Dermis blood vessel endothelial cell (primary cell): ENCODE data around the gene ERVK3-1. TPM values are rescaled to one million over a fixed set of nuclear protein-coding genes. Genes with fewer than 3 reads are reported as not detected.
"Not testable (repeated sequence)": the region's sequence is repeated elsewhere in the genome, so short reads cannot be mapped to it uniquely, and the experiment has no call there.

Source experiments
- DNase-seq: peaks from one replicate; pipeline ENCODE4 v3.0.0; 2010
- total RNA-seq: library from RNA; depleted of rRNA; stranded (reverse); fragments of >200 nt; gene quantifications from 2 replicates; pipeline ENCODE4 v1.2.3, GENCODE V29; 2014

Gene ERVK3-1, protein sequence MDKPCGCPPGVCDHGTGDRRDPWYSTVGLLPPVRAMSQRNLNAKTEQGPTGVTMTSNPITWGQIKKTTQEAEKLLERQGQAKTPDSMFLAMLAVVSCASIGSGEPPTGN
- 24.1 and 31.8 TPM in 2 replicates for total RNA-seq

DNA sequence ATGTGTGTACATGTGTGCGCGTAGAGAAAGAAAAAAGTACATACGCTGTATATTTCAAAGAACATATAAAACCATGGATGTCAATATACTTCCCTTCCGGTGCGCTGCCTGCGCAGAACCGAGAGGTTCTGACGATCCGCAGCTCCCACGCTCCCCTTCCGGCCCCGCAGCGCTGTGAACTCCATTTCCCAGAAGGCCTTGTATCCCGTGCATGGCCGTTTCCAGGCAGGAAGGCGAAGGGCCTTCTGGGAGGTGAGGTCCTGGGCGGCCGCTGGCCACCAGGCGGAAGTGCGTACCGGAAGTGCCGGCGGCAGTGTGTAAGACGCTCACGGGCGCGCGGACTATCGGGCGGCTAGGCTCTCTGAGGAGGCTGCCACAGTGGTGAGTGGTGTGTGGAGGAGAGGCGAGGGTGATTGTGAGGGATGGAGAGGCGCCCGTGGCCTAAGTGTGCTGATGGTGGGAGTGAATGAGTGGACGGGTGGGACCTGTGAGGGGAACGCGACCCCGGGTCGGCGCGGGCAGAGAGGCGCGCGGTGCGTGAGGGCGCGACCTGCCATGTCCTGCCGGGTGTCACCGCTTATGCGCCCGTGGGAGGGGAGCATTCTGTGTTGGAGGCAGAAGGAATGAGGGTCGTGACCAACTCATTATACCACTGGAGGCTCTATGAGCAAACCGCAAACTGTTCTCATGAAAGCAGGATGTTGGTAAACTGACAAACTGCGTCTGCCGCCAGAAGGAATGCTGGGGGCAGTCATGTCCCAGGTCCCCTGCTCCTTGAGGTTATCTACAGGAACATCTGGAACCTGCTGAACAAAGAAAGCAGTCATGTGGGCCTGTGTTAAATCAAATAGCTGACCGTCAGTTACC, at the start of gene ERVK3-1:
TSS of gene ERVK3-1 (plus strand) at position 313 of the 867 bp plus-strand sequence. CDS start 6,792 bp downstream, outside the sequence.
- peak; percentile 99 for DNase-seq

- DNase-seq: not testable (repeated sequence)
These were observed 46.9 kb upstream of the ERVK3-1 start for GRCh38 chr19:58258259-58258658.

GRCh38 chr19:58261600-58261967, 43.6 kb upstream of the ERVK3-1 start:
- no peak for DNase-seq

DNA sequence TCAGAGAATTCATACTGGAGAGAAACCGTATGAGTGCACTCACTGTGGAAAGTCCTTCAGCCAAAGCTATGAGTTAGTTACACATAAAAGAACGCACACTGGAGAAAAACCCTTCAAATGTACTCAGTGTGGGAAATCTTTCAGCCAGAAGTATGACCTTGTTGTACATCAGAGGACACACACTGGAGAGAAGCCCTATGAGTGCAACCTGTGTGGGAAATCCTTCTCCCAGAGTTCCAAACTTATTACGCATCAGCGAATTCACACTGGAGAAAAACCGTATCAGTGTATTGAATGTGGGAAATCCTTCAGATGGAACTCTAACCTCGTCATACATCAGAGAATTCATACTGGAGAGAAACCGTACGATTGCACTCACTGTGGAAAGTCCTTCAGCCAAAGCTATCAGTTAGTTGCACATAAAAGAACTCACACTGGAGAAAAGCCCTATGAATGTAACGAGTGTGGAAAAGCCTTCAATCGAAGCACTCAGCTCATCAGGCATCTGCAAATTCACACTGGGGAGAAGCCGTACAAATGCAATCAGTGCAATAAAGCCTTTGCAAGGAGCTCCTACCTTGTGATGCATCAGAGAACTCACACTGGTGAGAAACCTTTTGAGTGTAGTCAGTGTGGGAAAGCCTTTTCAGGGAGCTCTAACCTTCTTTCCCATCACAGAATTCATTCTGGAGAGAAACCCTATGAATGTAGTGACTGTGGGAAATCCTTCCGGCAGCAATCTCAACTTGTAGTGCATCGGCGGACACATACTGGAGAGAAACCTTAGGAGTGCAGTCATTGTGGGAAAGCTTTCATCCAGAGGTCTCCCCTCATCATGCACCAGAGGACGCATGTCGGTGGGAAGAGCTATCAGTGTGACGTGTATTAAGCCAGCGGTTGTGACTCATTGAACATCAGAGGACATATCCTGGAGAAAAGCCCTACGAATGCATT, 42.9 kb upstream of the ERVK3-1 start:
- DNase-seq: no peak

- no peak for DNase-seq
These were observed 42.3 kb upstream of the ERVK3-1 start for GRCh38 chr19:58262922-58263296.

DNA sequence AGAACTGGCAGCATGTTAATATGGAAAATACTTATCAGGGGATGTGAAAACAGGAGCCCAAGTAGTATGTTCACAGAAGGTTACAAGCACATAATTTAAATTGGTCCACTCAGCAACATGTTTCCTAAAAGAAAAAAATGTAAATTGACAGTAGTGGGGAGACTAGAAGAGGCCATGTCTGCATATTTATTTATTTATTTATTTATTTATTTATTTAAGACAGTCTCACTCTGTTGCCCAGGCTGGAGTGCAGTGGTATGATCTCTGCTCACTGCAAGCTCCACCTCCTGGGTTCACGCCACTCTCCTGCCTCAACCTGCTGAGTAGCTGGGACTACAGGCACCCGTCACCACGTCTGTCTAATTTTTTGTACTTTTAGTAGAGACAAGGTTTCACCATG, 40.1 kb upstream of the ERVK3-1 start:
- DNase-seq: no peak

GRCh38 chr19:58268344-58268743, 36.8 kb upstream of the ERVK3-1 start:
- no peak for DNase-seq

DNA sequence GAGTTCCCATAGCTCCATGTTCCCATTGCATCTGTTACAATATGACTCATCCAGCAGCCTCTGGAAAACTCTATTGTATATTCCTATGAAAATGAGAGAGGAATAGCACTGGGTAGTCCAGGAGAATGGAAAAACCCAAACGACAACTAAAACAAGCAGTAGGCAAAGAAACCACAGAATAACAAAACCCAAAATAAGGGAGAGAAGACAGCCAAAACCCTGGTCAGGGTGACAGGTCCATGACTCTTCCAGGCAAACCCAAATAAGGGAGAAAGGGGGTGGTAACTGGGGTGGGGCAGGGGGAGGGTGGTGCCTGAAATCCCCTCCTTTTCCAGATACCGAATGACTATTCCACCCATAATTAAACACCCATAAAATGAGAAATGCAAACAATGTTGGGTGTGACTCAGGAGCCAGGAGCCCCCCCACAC, 30.4 kb upstream of the ERVK3-1 start:
- DNase-seq: peak; percentile 65

GRCh38 chr19:58275564-58275963, 29.6 kb upstream of the ERVK3-1 start:
- no peak for DNase-seq

- no peak for DNase-seq
These were observed 28.0 kb upstream of the ERVK3-1 start for GRCh38 chr19:58277197-58277596.

GRCh38 chr19:58277748-58278540, 27.2 kb upstream of the ERVK3-1 start:
- peak; percentile 17 for DNase-seq

GRCh38 chr19:58278541-58279041, 26.6 kb upstream of the ERVK3-1 start, which contains the start of gene ZNF8:
Gene ZNF8 (plus strand): TSS chr19:58278955. CDS start chr19:58279082, 127 bp downstream.
- DNase-seq: peak; percentile 99

GRCh38 chr19:58279042-58279924, 25.9 kb upstream of the ERVK3-1 start:
- DNase-seq: peak; percentile 81

DNA sequence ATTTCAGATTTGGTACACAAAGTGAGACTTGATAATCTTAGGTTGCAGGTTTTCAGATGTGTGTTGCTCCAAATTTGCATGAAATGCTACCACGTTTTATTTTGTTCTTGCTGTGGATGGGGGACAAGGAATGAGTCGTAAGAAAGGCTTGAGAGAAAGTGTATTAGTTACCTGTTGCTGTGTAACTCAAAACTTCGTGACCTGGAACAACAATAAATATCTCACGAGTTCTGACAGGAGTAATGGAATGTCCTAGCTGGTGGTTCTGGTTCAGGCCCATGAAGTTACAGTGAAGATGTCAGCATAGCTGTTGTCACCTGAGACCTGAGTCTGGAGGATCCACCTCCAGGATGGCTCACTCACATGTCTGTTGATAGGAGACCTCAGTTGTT, 25.3 kb upstream of the ERVK3-1 start:
- no peak for DNase-seq

DNA sequence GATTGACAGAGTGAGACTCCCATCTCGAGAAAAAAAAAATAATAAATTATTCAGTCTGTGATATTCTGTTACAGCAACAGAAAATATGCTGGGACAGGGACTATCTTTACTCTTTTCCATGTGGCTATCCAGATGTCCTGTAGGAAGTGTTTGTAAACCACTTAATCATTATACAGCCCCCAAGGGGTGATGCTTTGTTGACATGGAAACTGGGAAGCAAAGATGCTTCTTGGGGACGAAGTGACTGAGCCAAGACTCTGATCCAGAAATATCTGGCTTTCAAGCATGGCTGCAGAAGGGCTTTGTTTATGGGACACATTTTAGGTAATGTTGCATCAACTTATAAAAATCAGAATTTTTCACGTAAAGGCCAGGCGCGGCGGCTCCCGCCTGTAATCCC, 21.0 kb upstream of the ERVK3-1 start:
- DNase-seq: no peak

DNA sequence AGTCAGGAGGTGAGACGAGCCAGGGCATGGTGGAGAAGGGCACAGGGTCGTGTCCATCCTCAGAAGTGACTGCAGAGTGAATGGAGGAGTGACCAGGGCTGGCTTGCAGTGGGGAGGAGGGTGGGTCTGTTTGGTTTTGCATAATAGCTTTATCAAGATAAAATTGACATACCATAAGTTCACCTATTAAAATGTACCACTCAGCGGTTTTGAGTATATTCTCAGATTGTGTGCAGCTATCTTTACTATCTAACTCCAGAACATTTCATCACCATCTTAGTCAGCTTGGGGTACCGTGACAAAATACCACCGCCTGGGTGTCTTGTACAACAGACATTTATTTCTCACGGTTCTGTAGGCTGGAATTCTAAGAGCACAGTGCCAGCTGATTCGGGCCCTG, 13.2 kb upstream of the ERVK3-1 start:
- no peak for DNase-seq

GRCh38 chr19:58294743-58295374, 10.3 kb upstream of the ERVK3-1 start:
- DNase-seq: no peak

- no peak for DNase-seq
These were observed 9.1 kb upstream of the ERVK3-1 start for GRCh38 chr19:58296104-58296503.

DNA sequence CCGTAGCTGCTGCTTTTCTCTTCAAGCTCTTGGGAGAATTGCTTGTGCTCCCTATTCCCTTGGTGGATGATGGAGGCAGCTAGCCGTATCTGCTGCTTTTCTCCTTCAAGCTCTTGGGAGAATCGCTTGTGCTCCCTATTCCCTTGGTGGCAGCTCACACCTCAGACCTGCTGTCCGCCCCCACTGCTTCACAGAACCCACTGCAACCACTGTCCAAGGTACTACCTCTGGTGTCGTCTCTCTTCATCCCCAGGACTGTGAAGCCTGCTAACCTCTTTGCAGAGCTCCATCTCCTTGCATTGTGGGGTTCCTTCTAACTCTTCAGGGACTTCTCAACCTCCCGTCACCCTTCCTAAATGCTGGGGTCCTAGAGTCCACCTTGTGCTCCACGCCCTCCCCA, 4.6 kb upstream of the ERVK3-1 start:
- DNase-seq: no peak

DNA sequence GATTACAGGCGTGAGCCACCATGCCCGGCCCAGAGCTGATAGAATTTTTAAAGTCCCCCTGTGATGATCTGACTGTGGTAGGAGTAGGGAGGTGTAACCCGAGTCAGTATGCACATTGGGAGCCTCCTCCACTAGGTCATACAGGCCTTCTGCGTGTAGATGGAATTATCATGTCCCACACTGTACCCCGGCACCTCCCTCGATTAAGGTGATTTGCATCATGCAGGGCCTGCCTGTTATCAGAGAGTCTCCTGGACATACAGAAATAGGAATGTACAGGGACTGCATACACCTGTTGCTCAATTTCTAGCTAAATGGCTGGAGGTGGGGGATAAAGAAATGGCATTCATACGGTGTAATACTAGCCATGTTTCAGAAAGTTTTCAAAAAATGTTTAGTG, 922 bp upstream of the ERVK3-1 start:
- DNase-seq: no peak

DNA sequence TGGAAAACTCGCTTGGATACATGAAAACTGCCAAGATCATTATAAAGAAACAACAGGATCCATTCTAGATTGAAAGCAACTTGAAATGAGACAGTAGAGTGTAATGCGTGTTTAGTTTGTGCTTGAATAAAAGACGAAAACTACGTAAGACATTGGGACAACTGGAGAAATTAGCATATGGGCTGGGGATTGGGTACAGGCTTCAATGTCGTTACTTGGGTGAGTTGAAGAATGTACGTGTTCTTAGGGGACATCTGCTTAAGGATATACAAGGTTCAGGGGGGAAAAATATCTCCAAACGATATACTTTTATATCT, 471 bp upstream of the ERVK3-1 start:
- DNase-seq: no peak
